C4-2B (cell line): ENCODE results near the gene HNRNPK.

ENCODE experiments used
- CTCF ChIP-seq: fragments of 450-650 bp; conservative IDR thresholded peaks from 2 replicates; pipeline ENCODE4 v1.5.1; 2017; ENCODE audit warnings: mild to moderate bottlenecking
- ZFX ChIP-seq: fragments of 450-650 bp; IDR thresholded peaks from 2 replicates; pipeline ENCODE4 v1.6.1; 2017

GRCh38 chr9:83992901-83993300, 12.9 kb upstream of the HNRNPK start:
- no peak for TF ChIP-seq CTCF
- TF ChIP-seq ZFX, result no peak
